Stomach (tissue), 4 donors: ENCODE data around the gene BTD.

Experiments used
- CTCF ChIP-seq, 7 experiments: fragments of 450-650 bp in 4 of 7; fragments of 200-600 bp in 3 of 7; sonication (generic) in 3 of 7; IDR thresholded peaks; one replicate each; pipeline ENCODE4 v1.5.1; 2016 to 2019; ENCODE audit warnings: antibody characterized with exemption in 7 of 7, control low read depth in 2 of 7, mild to moderate bottlenecking in 1 of 7
- EP300 ChIP-seq: sonication (generic); formaldehyde crosslinking; IDR thresholded peaks from one replicate; pipeline ENCODE4 v1.6.1; 2017; ENCODE audit warnings: antibody characterized with exemption
- POLR2A ChIP-seq, 4 donors: fragments of 450-650 bp; IDR thresholded peaks; one replicate each; pipeline ENCODE4 v1.6.1; 2016; ENCODE audit warnings: antibody characterized with exemption in 4 of 4, control low read depth in 2 of 4, mild to moderate bottlenecking in 1 of 4, moderate library complexity in 1 of 4
- POLR2AphosphoS5 ChIP-seq, 3 donors: sonication (generic); formaldehyde crosslinking; IDR thresholded peaks; one replicate each; pipeline ENCODE4 v1.6.1; 2016; ENCODE audit warnings: antibody characterized with exemption in 3 of 3

- TF ChIP-seq CTCF (IDR thresholded peaks at IDR 0.05) (no peak), POLR2A (IDR thresholded peaks at IDR 0.05) (no peak), EP300 (no peak), POLR2AphosphoS5 (IDR thresholded peaks at IDR 0.05) (no peak)
Measured at GRCh38 chr3:15676259-15676658, 74.7 kb downstream of the BTD start.
